Ovary (tissue), 3 donors: ENCODE results near the gene CLEC10A.

Experiments used
- CTCF ChIP-seq, 3 donors: fragments of 450-650 bp in 2 of 3; fragments of 200-600 bp in 1 of 3; IDR thresholded peaks; one replicate each; pipeline versions ENCODE4 v1.5.1 to v1.8.0; 2016 to 2022; ENCODE audit warnings: antibody characterized with exemption in 3 of 3, mild to moderate bottlenecking in 1 of 3
- EP300 ChIP-seq: sonication (generic); formaldehyde crosslinking; IDR thresholded peaks from one replicate; pipeline ENCODE4 v1.6.1; 2017; ENCODE audit warnings: antibody characterized with exemption
- POLR2A ChIP-seq: fragments of 450-650 bp; IDR thresholded peaks from one replicate; pipeline ENCODE4 v1.6.1; 2017; ENCODE audit warnings: antibody characterized with exemption, mild to moderate bottlenecking, moderate library complexity
- donor health status: DM: no; HTN: no; CAD: no.

DNA sequence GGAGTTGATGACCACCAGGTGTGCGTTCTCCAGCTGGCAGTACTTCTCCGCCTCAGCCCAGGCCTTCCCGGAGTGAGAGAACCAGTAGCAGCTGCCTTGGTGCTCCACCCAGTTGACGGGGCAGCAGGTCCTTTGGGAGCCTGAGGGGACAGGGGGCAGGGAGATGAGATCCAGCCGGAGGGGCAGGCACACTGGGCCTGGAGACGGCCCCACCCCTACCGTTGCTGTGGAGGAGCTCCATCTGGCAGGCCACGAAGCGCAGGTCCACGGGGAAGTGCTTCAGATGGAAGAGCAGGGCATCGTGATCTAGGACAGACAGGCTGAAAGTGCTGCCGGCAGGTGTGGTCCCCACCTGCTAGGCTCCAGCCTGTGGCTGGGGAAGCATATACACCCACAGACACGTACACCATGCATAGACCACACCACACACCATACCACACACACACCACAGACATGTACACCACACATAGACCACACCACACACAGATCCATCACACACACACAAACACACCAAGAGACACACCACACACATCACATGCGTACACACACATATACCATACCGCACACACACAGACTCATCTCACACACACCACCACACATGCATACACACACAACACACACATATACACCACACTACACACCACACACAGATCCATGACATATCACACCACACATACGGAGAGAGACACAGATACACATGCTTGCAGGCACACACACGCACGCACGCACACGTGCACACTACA lies 27.1 kb upstream of the CLEC10A start:
- TF ChIP-seq POLR2A (no peak), CTCF (IDR thresholded peaks at IDR 0.05) (no peak), EP300 (no peak)
